ENCODE data around the gene VCL.

Gene VCL

DNA sequence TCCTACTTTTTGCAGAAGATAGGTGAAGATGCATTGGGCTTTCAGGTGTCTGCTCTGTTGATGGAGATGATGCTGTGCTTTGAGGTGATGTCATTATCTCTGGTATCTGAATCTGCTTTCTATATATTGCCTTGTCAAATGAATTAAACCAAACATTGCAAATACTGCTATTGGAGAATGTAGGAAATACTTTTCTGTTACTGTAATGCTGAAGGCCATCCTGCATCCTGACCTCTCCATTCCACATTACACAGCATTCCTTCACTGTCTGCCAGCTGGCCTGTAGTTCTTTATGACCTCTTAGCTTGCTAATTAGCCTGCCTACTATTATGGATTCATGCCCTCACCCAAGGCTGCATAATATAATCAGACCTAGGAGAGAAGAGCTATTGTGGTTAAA is 73.2 kb downstream of the VCL start:
- DNase-seq (ENCODE audit: low read depth in 2 of 3, low spot score in 2 of 3), result no peak

DNA sequence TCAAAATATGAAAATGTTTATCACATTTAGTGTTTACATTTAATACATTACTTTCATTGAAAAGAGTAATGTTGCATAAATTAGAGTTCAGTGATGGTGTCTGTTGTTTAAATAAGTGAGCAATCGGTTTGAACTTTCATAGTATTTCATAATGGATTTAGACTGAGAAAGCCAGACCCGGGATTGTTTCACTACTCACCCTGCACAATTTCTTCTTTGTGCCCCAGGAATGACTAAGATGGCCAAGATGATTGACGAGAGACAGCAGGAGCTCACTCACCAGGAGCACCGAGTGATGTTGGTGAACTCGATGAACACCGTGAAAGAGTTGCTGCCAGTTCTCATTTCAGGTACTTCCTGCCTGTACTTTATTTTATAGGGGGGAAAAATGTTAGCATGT is 74.6 kb downstream of the VCL start:
- no peak for DNase-seq (ENCODE audit: low read depth in 2 of 3, low spot score in 2 of 3)

DNA sequence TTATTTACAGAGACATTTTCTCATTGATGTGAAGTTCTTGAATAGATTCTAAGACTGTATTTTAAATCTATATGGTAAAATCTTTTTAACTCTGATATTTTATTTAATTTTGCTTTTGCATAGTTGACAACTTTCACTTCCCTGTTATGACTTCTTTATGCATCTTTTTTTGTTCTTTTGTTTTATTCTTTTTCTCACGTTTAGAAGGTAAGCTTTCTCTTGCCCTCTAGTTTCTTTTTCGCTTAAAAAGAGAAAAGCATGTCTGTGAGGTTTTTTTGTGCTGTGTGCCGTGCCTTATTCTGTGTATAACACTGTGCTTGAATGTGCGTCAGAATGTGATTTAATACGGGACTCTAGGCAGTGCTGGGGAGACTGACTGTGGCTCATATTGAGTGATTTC is 78.0 kb downstream of the VCL start:
- no peak for DNase-seq (ENCODE audit: low read depth in 2 of 3, low spot score in 2 of 3)

- no peak for DNase-seq (ENCODE audit: low read depth in 2 of 3, low spot score in 2 of 3)
These were observed 79.0 kb downstream of the VCL start for GRCh38 chr10:74076961-74077360.

DNA sequence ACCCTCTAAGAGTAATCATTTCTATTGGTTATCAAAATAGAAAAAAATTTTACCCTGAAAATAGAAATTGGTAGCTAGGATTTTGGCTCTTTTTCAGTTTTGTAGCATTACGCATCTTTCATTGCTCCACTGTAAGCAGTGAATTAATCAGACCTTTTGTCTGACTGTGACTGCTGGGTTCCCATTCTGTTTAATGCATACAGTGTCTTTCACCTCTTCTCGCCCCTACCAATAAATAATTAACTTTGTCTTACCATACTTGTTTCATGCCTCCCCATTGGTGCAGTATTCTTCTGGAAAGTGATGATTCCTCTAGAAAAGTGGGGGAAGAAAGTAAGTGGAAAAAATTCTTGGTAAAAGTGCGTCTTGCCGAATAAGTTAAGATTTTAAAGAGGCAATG is 79.5 kb downstream of the VCL start:
- no peak for DNase-seq (ENCODE audit: low read depth in 2 of 3, low spot score in 2 of 3)

- peak in 2 of 3 experiments; percentile 25 to 27 for DNase-seq (ENCODE audit: low read depth in 2 of 3, low spot score in 2 of 3)
These were observed 80.1 kb downstream of the VCL start for GRCh38 chr10:74078037-74078436.

- DNase-seq (ENCODE audit: low read depth in 2 of 3, low spot score in 2 of 3), result no peak
These were observed 81.4 kb downstream of the VCL start for GRCh38 chr10:74079028-74079935.

GRCh38 chr10:74079936-74080590 is 82.1 kb downstream of the VCL start:
- no peak for DNase-seq (ENCODE audit: low read depth in 2 of 3, low spot score in 2 of 3)

GRCh38 chr10:74081192-74081803 is 83.4 kb downstream of the VCL start:
- no peak for DNase-seq (ENCODE audit: low read depth in 2 of 3, low spot score in 2 of 3)

- DNase-seq (ENCODE audit: low read depth in 2 of 3, low spot score in 2 of 3), result no peak
These were observed 84.2 kb downstream of the VCL start for GRCh38 chr10:74081941-74082718.

DNA sequence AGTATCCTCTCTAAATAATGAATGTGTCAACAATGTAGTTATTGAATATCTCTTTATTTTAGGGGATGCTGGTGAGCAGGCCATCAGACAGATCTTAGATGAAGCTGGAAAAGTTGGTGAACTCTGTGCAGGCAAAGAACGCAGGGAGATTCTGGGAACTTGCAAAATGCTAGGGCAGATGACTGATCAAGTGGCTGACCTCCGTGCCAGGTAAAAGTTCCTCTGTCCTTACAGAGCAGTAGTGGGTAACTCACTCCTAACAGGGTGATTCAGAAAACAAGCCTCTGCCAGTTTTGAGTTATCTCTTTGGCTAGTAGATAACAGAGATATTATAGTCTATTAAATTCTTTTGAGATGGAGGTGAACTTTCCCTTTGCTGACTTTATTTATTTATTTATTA is 85.4 kb downstream of the VCL start:
- no peak for DNase-seq (ENCODE audit: low read depth in 2 of 3, low spot score in 2 of 3)

GRCh38 chr10:74084955-74085354 is 87.0 kb downstream of the VCL start:
- DNase-seq (ENCODE audit: low read depth in 2 of 3, low spot score in 2 of 3), result no peak

GRCh38 chr10:74086317-74086716 is 88.4 kb downstream of the VCL start:
- no peak for DNase-seq (ENCODE audit: low read depth in 2 of 3, low spot score in 2 of 3)

GRCh38 chr10:74088722-74089121 is 90.8 kb downstream of the VCL start:
- DNase-seq (ENCODE audit: low read depth in 2 of 3, low spot score in 2 of 3), result no peak

- no peak for DNase-seq (ENCODE audit: low read depth in 2 of 3, low spot score in 2 of 3)
These were observed 94.5 kb downstream of the VCL start for GRCh38 chr10:74092372-74092771.

DNA sequence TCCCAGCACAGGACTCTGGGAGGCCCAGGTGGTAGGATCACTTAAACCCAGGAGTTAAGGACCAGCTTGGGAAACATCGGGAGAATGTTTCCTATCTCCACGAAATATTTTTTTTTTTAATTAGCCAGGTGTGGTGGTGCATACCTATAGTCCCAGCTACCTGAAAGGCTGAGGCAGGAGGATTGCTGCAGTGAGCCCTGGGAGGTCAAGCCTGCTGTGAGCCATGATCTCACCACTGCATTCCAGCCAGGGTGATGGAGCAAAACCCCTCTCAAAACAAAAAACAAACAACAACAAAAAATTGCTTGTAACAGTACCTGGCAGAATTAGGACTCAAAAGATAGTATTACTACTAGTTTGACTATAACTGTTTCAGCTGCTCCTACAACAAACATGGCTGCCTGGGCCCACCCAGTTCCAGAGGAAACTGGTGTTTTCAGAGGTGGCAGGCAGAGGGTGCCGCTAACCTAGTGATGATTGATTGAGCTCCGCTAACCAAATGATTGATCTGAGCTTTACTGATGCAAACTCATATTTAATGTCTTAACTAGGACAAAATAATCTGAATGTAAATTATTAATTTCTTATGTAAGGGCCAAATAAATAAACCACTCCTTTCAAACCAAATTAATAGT is 95.7 kb downstream of the VCL start:
- no peak for DNase-seq (ENCODE audit: low read depth in 2 of 3, low spot score in 2 of 3)

GRCh38 chr10:74094231-74094630 is 96.3 kb downstream of the VCL start:
- DNase-seq (ENCODE audit: low read depth in 2 of 3, low spot score in 2 of 3), result no peak

- no peak for DNase-seq (ENCODE audit: low read depth in 2 of 3, low spot score in 2 of 3)
These were observed 98.9 kb downstream of the VCL start for GRCh38 chr10:74096777-74097176.

GRCh38 chr10:74097776-74098175 is 99.9 kb downstream of the VCL start:
- no peak for DNase-seq (ENCODE audit: low read depth in 2 of 3, low spot score in 2 of 3)

- DNase-seq (ENCODE audit: low read depth in 2 of 3, low spot score in 2 of 3), result no peak
These were observed 101.5 kb downstream of the VCL start for GRCh38 chr10:74099420-74099819.

DNA sequence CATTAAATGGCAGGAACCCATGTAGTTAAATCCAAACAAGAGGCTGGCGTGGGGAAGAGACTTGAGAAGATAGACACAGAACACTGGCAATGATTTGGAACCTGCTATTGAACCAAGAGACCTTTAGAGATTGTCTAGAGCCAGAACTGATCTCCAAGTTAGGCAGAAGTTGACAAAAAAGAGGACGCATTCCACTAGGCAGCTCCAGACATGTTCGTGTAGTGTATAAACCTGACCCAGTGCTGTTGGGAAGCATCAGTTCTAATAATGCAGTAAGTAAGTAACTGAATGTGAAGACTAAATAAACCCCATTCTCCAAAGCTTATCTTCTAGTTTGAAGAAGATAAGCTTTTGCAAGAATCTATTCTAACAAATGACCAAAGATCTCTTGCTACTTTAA is 101.9 kb downstream of the VCL start:
- DNase-seq (ENCODE audit: low read depth in 2 of 3, low spot score in 2 of 3), result no peak

All from activated CD8-positive, alpha-beta memory T cell treated with anti-CD3 and anti-CD28 coated beads for 48 hours (primary cell).